GM23338 (cell line): ENCODE data around the gene FMR1NB. TPM values are rescaled to one million over a fixed set of nuclear protein-coding genes. Genes with fewer than 3 reads are reported as not detected.

Experiments used
- polyA plus RNA-seq: library from polyadenylated mRNA; unstranded; fragments of >200 nt; fragmentation: Nextera tagmentation; extraction: Ambion mirVana; gene quantifications from 2 replicates; pipeline ENCODE4 v1.2.1, GENCODE V29; 2016
- small RNA-seq: library from RNA; depleted of rRNA; stranded (forward); fragments of <200 nt; gene quantifications from one replicate; pipeline ENCODE3, GENCODE V24; 2014; ENCODE audit warnings: low replicate concordance
- total RNA-seq: library from RNA; depleted of rRNA; stranded (reverse); fragments of >200 nt; shearing (Covaris generic); gene quantifications from 2 replicates; pipeline ENCODE4 v1.2.3, GENCODE V29; 2014; rRNA removed

FMR1NB gene
- total and polyA plus RNA-seq, 2 experiments from 2014 or later: not detected

Small RNAs within 50 kb of the gene (small RNA-seq; reads per million reads assigned to genes)
- not detected for gene RNA5SP524

Other genes with a start within 250 kb of the FMR1NB start
- gene FMR1, start 69.4 kb upstream of the FMR1NB start, total RNA-seq: 36.5 and 44.3 TPM in 2 replicates
- 13.0 and 17.1 TPM in 2 replicates for gene FMR1, start 69.4 kb upstream of the FMR1NB start, polyA plus RNA-seq